SK-N-SH treated with all-trans-retinoic acid at 6 μM for 48 hours (cell line): ENCODE measurements around the gene CASZ1.

Experiments
- ATAC-seq: fragments of 200-7000 bp; cut with Tn5 transposase; 3 replicates; pipeline ENCODE4 v1.9.1; 2020; ENCODE audit warnings: mild to moderate bottlenecking, moderate library complexity
- ARNTL ChIP-seq: fragments of 450-650 bp; formaldehyde crosslinking; IDR thresholded peaks from 2 replicates; pipeline ENCODE4 v1.5.0; 2020; ENCODE audit warnings: low read depth, mild to moderate bottlenecking, moderate library complexity, borderline replicate concordance
- BACH2 ChIP-seq: fragments of 250-450 bp; sonication (Bioruptor Pico); IDR thresholded peaks from 2 replicates; pipeline ENCODE4 v1.9.0; 2021; ENCODE audit warnings: mild to moderate bottlenecking, borderline replicate concordance
- ESRRG ChIP-seq: fragments of 250-450 bp; sonication (Bioruptor Pico); IDR thresholded peaks from 2 replicates; pipeline ENCODE4 v1.6.1; 2021; ENCODE audit warnings: mild to moderate bottlenecking
- GLIS3 ChIP-seq: fragments of 250-450 bp; sonication (Bioruptor Pico); IDR thresholded peaks from 2 replicates; pipeline ENCODE4 v1.5.0; 2020; ENCODE audit warnings: mild to moderate bottlenecking, moderate library complexity
- ISL1 ChIP-seq: fragments of 250-450 bp; sonication (Bioruptor Pico); IDR thresholded peaks from 2 replicates; pipeline ENCODE4 v2.1.2; 2022; ENCODE audit warnings: mild to moderate bottlenecking, moderate library complexity
- OSR1 ChIP-seq: fragments of 250-450 bp; sonication (Bioruptor Pico); IDR thresholded peaks from 2 replicates; pipeline ENCODE4 v1.8.0; 2022; ENCODE audit warnings: moderate library complexity, mild to moderate bottlenecking, inconsistent platforms
- PATZ1 ChIP-seq: fragments of 250-450 bp; sonication (Bioruptor Pico); IDR thresholded peaks from 2 replicates; pipeline ENCODE4 v1.8.0; 2020; ENCODE audit warnings: mild to moderate bottlenecking, moderate library complexity, borderline replicate concordance
- POU6F1 ChIP-seq: fragments of 250-450 bp; sonication (Bioruptor Pico); IDR thresholded peaks from 2 replicates; pipeline ENCODE4 v1.8.0; 2021; ENCODE audit warnings: low read depth, mild to moderate bottlenecking, moderate library complexity, borderline replicate concordance
- RARB ChIP-seq: fragments of 250-450 bp; sonication (Bioruptor Pico); IDR thresholded peaks from 2 replicates; pipeline ENCODE4 v1.8.0; 2021; ENCODE audit warnings: mild to moderate bottlenecking, moderate library complexity
- SNAI2 ChIP-seq: fragments of 250-450 bp; sonication (Bioruptor Pico); IDR thresholded peaks from 2 replicates; pipeline ENCODE4 v1.5.0; 2020; ENCODE audit warnings: mild to moderate bottlenecking, moderate library complexity
- TCF4 ChIP-seq: fragments of 250-450 bp; sonication (Bioruptor Pico); IDR thresholded peaks from 2 replicates; pipeline ENCODE4 v1.8.0; 2021; ENCODE audit warnings: mild to moderate bottlenecking, moderate library complexity, borderline replicate concordance
- TOX ChIP-seq: fragments of 250-450 bp; sonication (Bioruptor Pico); IDR thresholded peaks from 2 replicates; pipeline ENCODE4 v1.8.0; 2021; ENCODE audit warnings: mild to moderate bottlenecking, moderate library complexity, borderline replicate concordance
- ZC3H10 ChIP-seq: fragments of 250-450 bp; sonication (Bioruptor Pico); IDR thresholded peaks from 2 replicates; pipeline ENCODE4 v1.5.1; 2021; ENCODE audit warnings: mild to moderate bottlenecking, moderate library complexity
- ZFP3 ChIP-seq: fragments of 250-450 bp; sonication (Bioruptor Pico); IDR thresholded peaks from 2 replicates; pipeline ENCODE4 v1.5.0; 2020; ENCODE audit warnings: mild to moderate bottlenecking, moderate library complexity
- ZFP30 ChIP-seq: fragments of 450-650 bp; formaldehyde crosslinking; IDR thresholded peaks from 2 replicates; pipeline ENCODE4 v1.5.0; 2022; ENCODE audit warnings: mild to moderate bottlenecking, moderate library complexity
- ZNF565 ChIP-seq: fragments of 450-650 bp; formaldehyde crosslinking; conservative IDR thresholded peaks from 2 replicates; pipeline ENCODE4 v1.5.0; 2020; ENCODE audit warnings: low read depth, mild to moderate bottlenecking, moderate library complexity
- ZNF70 ChIP-seq: fragments of 450-650 bp; formaldehyde crosslinking; IDR thresholded peaks from 2 replicates; pipeline ENCODE4 v1.5.0; 2020; ENCODE audit warnings: mild to moderate bottlenecking, moderate library complexity
- ZNF8 ChIP-seq: fragments of 450-650 bp; formaldehyde crosslinking; IDR thresholded peaks from 2 replicates; pipeline ENCODE4 v1.5.0; 2020; ENCODE audit warnings: mild to moderate bottlenecking, moderate library complexity
- TF ChIP-seq, protein P1 (sequence below): fragments of 250-450 bp; sonication (Bioruptor Pico); IDR thresholded peaks from 2 replicates; pipeline ENCODE4 v1.5.0; 2020; ENCODE audit warnings: mild to moderate bottlenecking, moderate library complexity
- TF ChIP-seq, protein P2 (sequence below): fragments of 250-450 bp; sonication (Bioruptor Pico); IDR thresholded peaks from 2 replicates; pipeline ENCODE4 v1.5.1; 2021; ENCODE audit warnings: mild to moderate bottlenecking, moderate library complexity

CASZ1 gene

DNA sequence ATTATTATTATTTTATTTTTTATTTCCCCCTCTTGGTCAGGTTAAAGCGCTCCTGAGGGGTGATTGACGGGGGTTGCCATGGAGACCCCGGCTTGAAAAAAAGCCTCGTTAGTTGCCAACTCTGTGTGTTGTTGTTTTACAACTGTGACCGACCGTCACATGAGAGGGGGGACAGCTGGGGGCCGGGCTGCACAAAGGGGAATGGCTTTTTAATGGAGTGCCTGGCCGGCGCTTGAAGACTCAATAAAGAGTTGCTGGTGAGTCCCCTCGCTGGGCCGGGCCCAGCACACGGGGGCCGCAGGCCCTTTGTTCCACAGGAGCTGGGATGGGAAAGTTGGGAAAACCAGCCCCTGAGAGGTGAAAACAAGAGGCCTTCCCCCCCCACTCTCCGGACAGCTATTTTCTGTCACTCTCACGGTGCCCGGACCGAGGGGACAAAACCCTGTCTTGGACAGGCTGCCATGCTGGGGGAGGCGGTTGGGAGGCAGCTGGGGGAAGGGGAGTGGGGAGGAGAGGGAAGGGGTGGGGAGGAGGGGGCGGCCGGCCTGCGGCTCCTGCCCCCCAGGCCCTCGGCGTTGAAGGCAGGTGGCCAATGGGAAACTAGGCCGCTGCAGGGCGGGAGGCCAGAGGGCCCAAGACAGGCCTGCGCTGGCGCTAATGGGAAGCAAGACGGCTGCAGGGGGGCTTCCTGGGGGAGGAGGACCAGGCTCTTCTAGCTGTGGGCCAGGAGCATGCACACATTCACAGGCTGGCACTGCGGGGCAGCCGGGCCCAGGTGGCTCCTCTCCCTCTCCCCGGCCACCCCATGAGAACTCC, 67.6 kb downstream of the CASZ1 start:
- no peak for ATAC-seq
- TF ChIP-seq BACH2 (CRISPR knock-in tag) = no peak
- TF ChIP-seq PATZ1 (CRISPR knock-in tag) = no peak
- no peak for TF ChIP-seq RARB (CRISPR knock-in tag)
- TF ChIP-seq, protein P1, sequence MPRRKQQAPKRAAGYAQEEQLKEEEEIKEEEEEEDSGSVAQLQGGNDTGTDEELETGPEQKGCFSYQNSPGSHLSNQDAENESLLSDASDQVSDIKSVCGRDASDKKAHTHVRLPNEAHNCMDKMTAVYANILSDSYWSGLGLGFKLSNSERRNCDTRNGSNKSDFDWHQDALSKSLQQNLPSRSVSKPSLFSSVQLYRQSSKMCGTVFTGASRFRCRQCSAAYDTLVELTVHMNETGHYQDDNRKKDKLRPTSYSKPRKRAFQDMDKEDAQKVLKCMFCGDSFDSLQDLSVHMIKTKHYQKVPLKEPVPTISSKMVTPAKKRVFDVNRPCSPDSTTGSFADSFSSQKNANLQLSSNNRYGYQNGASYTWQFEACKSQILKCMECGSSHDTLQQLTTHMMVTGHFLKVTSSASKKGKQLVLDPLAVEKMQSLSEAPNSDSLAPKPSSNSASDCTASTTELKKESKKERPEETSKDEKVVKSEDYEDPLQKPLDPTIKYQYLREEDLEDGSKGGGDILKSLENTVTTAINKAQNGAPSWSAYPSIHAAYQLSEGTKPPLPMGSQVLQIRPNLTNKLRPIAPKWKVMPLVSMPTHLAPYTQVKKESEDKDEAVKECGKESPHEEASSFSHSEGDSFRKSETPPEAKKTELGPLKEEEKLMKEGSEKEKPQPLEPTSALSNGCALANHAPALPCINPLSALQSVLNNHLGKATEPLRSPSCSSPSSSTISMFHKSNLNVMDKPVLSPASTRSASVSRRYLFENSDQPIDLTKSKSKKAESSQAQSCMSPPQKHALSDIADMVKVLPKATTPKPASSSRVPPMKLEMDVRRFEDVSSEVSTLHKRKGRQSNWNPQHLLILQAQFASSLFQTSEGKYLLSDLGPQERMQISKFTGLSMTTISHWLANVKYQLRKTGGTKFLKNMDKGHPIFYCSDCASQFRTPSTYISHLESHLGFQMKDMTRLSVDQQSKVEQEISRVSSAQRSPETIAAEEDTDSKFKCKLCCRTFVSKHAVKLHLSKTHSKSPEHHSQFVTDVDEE (CRISPR knock-in tag) = no peak
- no peak for TF ChIP-seq ARNTL

DNA sequence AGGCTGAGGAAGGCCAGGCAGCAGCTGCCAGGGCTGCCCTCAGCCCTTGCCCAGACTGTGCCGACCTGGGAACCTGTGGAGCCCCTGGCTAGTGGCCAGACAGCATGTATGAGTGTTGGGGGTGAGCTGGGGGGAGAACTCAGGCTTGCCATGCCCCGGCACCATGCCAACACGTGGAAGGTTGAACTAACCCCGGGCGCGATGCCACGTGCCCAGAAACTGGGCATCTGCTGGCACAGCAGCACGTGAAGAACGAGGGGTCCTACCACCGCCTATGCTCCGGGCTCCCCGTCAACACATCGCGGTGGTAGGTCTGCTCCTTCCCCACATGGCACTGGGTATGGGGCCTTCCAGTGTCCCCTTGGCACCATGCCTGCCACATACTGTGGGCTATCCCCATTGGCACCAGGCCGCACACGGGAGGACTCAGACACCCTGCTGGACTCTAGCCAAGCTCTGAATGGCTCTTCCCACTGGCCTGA, 68.7 kb downstream of the CASZ1 start:
- no peak for TF ChIP-seq SNAI2 (CRISPR knock-in tag)
- no peak for TF ChIP-seq GLIS3 (CRISPR knock-in tag)
- TF ChIP-seq ZFP3 (CRISPR knock-in tag) = no peak
- TF ChIP-seq ZNF565 (CRISPR knock-in tag) = no peak
- TF ChIP-seq ARNTL = no peak
- TF ChIP-seq TOX = no peak
- ATAC-seq = no peak

DNA sequence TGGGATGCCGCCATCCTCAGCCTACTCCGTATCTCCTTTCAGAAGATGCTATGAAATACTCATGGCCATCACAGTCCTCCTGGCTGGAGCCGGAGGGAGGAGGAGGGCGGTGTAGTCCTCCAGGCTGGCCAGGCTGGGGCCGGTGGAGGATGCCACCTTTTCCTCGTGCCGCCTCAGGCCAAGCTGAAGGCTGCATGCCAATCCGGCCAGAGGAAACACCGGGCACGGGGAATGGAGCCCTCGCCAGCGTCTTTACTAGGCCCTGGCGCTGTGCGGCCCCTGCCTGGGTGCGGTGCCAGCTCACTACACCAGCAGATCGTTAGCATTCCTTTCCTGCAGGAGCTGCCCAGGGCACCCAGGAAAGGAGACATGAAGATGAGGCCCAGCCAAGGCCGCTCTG, 70.1 kb downstream of the CASZ1 start:
- ATAC-seq = no peak
- TF ChIP-seq ISL1 (CRISPR knock-in tag) = no peak
- TF ChIP-seq GLIS3 (CRISPR knock-in tag) = no peak
- TF ChIP-seq POU6F1 (CRISPR knock-in tag) = no peak
- no peak for TF ChIP-seq TOX
- no peak for TF ChIP-seq RARB (CRISPR knock-in tag)
- no peak for TF ChIP-seq ZNF565 (CRISPR knock-in tag)
- TF ChIP-seq ARNTL = no peak
- TF ChIP-seq BACH2 (CRISPR knock-in tag) = no peak
- TF ChIP-seq SNAI2 (CRISPR knock-in tag) = no peak
- TF ChIP-seq TCF4 (CRISPR knock-in tag) = no peak
- TF ChIP-seq ZFP30 (CRISPR knock-in tag) = no peak
- TF ChIP-seq ZNF70 (CRISPR knock-in tag) = no peak
- no peak for TF ChIP-seq ZC3H10
- TF ChIP-seq PATZ1 (CRISPR knock-in tag) = no peak
- no peak for TF ChIP-seq ZNF8 (CRISPR knock-in tag)
- no peak for TF ChIP-seq OSR1 (CRISPR knock-in tag)
- TF ChIP-seq ESRRG (CRISPR knock-in tag) = no peak
- TF ChIP-seq, protein P2, sequence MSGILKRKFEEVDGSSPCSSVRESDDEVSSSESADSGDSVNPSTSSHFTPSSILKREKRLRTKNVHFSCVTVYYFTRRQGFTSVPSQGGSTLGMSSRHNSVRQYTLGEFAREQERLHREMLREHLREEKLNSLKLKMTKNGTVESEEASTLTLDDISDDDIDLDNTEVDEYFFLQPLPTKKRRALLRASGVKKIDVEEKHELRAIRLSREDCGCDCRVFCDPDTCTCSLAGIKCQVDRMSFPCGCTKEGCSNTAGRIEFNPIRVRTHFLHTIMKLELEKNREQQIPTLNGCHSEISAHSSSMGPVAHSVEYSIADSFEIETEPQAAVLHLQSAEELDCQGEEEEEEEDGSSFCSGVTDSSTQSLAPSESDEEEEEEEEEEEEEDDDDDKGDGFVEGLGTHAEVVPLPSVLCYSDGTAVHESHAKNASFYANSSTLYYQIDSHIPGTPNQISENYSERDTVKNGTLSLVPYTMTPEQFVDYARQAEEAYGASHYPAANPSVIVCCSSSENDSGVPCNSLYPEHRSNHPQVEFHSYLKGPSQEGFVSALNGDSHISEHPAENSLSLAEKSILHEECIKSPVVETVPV (CRISPR knock-in tag) = no peak
- TF ChIP-seq, protein P1 (CRISPR knock-in tag) = no peak
